ENCODE data around the gene MAD1L1.

MAD1L1 gene

GRCh38 chr7:2143450-2143849 lies 89.3 kb downstream of the MAD1L1 start:
- no peak for TF ChIP-seq CTCF (IDR thresholded peaks at IDR 0.05)

DNA sequence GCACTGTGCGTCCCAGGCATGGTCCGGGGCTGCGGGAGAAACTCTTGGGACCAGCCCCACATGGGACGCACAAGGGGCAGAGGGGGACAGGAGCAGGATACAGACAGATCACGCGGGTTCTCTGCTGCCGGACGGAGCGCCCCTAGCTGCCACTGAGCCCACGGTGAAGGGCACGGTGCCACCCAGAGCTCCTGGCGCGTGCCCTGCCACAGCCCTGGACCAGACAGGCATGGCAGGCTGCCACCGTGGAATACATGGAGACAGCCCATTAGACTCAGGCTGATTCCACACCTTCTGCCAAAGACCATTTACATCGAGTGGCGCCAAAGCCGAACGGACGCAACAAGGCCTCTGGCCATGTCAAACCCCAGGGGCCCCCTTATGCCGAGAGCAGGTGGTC lies 90.4 kb downstream of the MAD1L1 start:
- TF ChIP-seq CTCF (IDR thresholded peaks at IDR 0.05) = no peak

DNA sequence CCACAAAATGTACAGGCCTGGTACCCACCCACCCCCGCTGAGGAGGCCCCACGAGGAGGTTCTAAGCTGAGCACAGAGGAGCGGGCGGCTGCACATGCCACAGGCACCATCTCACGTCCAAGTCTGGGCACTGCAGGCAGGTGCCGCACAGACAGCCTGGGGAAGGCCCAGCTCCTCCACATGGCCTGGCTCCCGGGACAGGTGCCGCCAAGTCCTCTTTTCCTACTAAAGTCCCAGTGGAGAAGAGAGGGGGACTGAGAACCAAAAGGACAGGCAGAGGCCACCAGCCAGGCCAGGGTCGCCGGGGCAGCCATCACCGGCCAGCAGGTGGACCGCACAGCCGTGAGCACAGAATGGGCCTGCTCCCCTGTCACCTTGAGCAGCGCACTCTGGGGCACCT lies 91.1 kb downstream of the MAD1L1 start:
- no peak for TF ChIP-seq CTCF (IDR thresholded peaks at IDR 0.05)

DNA sequence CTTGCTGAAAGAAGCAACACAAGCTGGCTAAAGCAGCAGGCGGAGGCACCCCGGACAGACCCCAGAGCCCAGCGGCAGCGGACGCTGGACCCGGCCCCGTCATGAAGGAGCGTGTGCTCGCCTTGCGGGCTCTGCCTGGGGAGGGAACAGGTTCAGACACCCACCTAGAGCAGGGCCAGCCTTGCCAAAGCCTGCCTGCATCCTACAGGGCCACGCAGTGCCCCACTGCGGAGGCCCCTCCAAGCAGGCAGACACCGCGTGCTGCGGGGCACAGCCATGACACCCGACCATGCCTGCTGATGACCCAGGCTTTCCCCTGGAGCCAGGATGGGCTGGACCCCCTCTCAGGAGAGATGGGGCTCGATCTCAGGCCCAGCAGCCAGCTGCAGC lies 91.7 kb downstream of the MAD1L1 start:
- no peak for TF ChIP-seq CTCF (IDR thresholded peaks at IDR 0.05)

GRCh38 chr7:2140216-2141020 lies 92.3 kb downstream of the MAD1L1 start:
- TF ChIP-seq CTCF (IDR thresholded peaks at IDR 0.05) = no peak

GRCh38 chr7:2139004-2139699 lies 93.6 kb downstream of the MAD1L1 start:
- no peak for TF ChIP-seq CTCF (IDR thresholded peaks at IDR 0.05)

- no peak for TF ChIP-seq CTCF (IDR thresholded peaks at IDR 0.05)
Measured at GRCh38 chr7:2138146-2138765, 94.5 kb downstream of the MAD1L1 start.

Data from LNCAP (cell line).